Medulla oblongata (tissue), 1 donor: ENCODE data around the gene THOC6.
"Not testable (repeated sequence)": the region's sequence is repeated elsewhere in the genome, so short reads cannot be mapped to it uniquely, and the experiment has no call there.

Experiments
- DNase-seq: peaks from one replicate; pipeline ENCODE4 v3.0.0-alpha.2; 2015; ENCODE audit errors: extremely low spot score

Gene THOC6

GRCh38 chr16:3030222-3031212 lies 6.7 kb downstream of the THOC6 start:
- DNase-seq: no peak

DNA sequence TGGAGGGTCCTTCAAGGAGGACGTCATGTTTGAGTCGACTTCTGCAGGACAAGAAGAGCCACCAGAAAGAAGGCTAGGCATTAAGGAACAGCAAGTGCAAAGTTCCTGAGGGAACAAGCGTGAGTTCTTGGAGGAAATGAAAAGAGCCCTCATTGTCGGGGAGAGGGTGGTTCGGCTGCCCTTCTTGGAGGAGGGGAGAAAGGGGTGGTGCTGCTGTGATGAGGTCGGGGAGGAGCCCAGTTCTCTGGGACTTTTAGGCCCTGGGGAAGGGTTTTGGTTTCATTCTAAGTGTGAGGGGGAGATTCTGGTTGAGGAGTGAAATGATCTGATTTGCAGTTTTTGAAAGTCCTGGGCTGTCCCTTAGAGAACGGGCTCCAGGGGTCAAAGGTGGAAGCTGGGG lies 8.8 kb downstream of the THOC6 start:
- no peak for DNase-seq

DNA sequence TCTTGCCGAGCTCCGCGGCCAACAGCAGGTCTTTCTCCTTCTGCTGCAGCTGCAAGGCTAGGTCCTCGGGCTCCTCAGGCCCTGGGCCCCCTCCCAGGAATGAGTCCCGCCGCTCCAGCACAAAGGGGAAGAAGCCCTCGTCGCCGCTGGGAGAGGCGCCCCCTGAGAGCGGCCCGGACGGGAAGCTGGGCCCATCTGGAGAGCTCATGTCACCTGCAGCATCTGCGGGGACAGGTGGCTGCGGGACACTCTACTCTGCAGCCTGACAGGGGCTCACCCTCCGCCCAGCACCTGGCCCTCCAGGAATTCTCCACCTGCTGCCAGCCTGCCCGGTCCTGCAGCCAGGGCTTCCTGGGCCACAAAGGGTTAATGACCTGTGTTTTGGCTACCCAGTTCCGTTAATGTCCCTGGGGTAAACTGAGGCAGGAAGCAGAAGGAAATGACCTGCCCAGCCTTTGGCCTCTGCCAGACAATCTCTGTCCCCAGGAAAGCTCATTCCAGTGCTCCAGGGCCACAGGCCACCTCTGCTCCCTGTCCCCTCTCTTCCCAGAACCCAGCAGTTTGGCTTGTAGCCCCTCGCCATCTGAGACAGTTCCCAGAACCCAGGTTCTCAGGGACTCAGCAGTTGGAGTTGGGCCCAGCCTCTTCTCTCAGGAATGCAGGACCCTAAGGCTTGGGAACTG lies 11.6 kb downstream of the THOC6 start:
- no peak for DNase-seq

- DNase-seq: no peak
Observed at GRCh38 chr16:3035972-3036725, 12.3 kb downstream of the THOC6 start.

- DNase-seq: no peak
Observed at GRCh38 chr16:3036726-3037315, 13.0 kb downstream of the THOC6 start, which contains the start of gene BICDL2. Gene BICDL2 (minus strand): TSS chr16:3036944. CDS start chr16:3035496, 1,448 bp downstream.

DNA sequence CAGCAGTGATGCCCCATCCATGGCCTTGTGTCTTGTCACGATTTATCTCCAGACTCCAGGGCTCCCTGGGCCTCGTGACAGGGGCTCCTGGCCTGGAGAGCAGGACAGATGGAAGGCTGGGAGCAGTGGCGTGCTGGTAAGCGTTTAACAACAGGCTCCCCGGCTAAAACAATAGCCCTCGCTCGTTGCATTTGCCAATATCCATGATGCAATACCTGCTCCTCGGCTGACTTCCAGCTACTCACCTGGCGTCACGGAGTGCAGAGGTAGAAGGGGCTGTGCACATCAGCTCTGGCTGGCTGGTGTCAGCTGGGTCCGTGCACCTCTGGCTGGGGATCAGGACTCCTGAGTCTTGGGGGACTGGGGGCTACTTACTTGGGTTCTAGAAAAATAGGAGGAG lies 14.4 kb downstream of the THOC6 start:
- no peak for DNase-seq

- DNase-seq: no peak
Observed at GRCh38 chr16:3038896-3039295, 15.1 kb downstream of the THOC6 start.

GRCh38 chr16:3042376-3042775 lies 18.5 kb downstream of the THOC6 start:
- no peak for DNase-seq

- DNase-seq: no peak
Observed at GRCh38 chr16:3044708-3045107, 20.9 kb downstream of the THOC6 start.

GRCh38 chr16:3045758-3046640 lies 22.2 kb downstream of the THOC6 start, which contains the start of gene MMP25:
Gene MMP25 (plus strand): TSS chr16:3046561. CDS start chr16:3046918, 357 bp downstream.
- no peak for DNase-seq

DNA sequence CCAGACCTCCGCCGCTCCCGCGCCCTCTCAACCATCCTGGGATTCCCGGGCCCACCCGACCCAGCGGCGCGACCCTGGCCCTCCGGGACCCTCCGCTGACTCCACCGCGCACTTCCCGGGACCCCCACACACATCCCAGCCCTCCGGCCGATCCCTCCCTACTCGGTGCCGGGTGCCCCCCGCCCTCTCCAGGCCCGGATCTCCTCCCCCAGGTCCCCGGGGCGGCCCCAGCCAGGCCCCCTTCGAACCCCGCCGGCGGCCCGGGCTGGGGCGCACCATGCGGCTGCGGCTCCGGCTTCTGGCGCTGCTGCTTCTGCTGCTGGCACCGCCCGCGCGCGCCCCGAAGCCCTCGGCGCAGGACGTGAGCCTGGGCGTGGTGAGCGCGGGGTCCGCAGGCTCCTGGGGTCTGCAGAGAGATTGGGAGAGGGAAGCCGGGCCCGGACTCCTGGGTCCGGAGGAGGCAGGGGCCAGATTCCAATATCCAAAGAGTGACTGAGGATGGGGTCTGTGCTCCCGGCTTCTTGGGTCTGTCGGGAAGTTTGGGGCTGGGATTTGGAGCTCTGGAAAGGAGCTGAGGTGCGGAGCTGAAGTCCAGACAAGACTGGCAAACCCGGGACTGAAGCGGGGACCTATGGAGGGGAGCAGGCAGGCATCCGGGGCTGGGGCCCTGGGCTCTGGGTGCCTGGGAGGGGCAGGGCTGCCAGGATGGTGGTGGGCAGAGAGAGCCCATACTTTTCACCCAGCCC lies 23.0 kb downstream of the THOC6 start:
- no peak for DNase-seq

DNA sequence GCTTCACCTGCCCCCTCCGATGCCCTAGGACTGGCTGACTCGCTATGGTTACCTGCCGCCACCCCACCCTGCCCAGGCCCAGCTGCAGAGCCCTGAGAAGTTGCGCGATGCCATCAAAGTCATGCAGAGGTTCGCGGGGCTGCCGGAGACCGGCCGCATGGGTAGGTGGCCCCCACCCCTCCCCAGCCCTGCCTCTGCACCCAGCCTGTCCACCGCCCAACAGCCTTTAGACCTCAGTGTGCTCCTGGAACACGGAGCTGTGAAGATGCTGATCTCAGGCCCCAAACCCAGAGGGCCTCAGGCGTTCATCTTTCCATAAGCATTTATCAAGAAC lies 23.5 kb downstream of the THOC6 start:
- DNase-seq: no peak

DNA sequence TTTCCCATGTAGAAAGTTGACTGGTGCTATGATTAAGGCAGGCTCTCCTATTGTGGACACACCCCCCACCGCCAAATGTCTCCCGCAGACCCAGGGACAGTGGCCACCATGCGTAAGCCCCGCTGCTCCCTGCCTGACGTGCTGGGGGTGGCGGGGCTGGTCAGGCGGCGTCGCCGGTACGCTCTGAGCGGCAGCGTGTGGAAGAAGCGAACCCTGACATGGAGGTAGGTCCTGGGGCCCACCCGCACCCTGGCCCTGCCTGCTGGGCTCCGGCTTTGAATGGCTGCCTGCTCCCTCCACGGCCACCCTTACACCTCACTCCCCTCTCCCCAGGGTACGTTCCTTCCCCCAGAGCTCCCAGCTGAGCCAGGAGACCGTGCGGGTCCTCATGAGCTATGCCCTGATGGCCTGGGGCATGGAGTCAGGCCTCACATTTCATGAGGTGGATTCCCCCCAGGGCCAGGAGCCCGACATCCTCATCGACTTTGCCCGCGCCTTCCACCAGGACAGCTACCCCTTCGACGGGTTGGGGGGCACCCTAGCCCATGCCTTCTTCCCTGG lies 26.2 kb downstream of the THOC6 start:
- no peak for DNase-seq

GRCh38 chr16:3050487-3050886 lies 26.7 kb downstream of the THOC6 start:
- DNase-seq: no peak

DNA sequence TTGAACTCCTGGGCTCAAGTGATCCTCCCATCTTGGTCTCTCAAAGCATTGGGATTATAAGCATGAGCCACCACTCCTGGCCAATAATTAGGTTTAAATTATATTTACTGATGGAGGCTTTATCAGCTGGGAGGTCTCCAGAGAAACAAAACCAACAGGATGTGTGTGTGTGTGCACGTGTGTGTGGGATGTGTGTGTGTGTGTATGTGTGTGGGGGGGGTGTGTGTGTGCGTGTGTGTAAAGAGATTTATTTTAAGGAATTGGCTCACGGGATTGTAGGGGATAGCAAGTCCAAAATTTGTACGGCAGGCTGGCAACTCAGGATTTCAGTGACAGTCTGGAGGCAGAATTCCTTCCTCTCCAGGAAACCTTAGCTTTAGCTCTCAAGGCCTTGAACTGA lies 27.2 kb downstream of the THOC6 start:
- DNase-seq: no peak

DNA sequence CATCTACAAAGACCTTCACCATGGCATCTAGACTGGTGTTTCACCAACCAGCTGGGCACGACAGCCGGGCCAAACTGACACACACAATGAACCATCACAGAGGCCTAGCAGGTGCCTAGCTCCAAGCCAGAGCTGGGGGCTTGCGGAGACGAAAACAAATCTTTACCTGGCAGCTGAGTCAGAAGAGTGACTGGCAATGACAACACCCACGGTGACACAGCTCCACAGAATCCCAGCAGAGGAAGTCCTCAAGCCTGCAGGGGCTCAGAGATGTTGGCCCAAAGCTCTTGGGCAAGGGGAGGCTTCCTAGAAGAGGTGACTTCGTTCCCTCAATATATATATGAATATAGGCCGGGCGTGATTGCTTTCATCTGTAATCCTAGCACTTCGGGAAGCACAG lies 27.7 kb downstream of the THOC6 start:
- no peak for DNase-seq

GRCh38 chr16:3052571-3053329 lies 28.9 kb downstream of the THOC6 start:
- DNase-seq: not testable (repeated sequence)

GRCh38 chr16:3053330-3053710 lies 29.5 kb downstream of the THOC6 start:
- not testable (repeated sequence) for DNase-seq
